ENCODE results near the gene CHRM1. TPM values are rescaled to one million over a fixed set of nuclear protein-coding genes. Genes with fewer than 3 reads are reported as not detected.

CHRM1 gene
- polyA plus RNA-seq, 4 donors, result 0.65 to 1.1 TPM; not detected in 2

DNA sequence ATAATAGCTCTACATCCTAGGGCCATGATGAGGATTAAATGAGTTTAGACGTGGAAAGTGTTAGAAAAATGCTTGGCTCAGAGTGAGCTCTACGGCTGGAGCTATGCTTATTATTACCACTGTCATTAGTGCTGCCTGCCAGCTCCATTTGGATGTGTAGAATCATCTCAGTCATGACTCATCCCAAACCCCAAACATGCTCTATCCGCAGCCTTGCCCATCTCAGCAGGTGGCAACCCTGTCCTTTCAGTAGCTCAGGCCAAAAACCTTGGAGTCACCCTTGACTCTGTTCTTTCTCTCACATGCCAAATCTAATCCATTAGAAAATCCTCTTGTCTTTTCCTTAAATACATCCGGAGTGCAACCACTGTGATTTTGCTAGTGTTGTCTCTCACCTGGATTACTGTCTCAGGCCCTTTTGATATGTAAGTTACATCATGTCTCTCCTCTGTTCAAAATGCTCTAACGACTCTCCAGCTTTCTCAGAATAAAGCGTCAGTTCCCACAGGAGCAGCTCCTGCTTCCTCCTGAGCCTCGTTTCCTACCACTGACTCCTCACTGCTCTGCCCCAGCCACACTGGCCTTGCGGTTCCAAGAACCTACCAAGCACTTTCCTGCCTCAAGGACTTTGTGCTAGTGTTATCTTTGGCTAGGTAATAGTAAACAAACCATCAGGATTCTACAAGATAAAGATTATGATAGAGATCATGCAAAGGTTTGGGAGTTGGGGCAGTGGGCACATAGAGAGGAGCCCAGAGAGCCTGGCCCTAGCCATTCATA, 10.5 kb upstream of the CHRM1 start:
- FAIRE-seq, result no peak
- Histone ChIP-seq H3K4me3 (ENCODE audit: low read depth in 1 of 3, low read length in 3 of 3) (no peak overlapping the region), H3K27ac (ENCODE audit: low read depth in 1 of 3, low read length in 2 of 3) (no peak overlapping the region), H3K27me3 (ENCODE audit: control insufficient read depth in 3 of 3, insufficient read depth in 3 of 3, low read length in 3 of 3) (peaks cover 4 to 25% (median 16%) of the 10 kb centered on the region in 3 donors), H3K36me3 (ENCODE audit: control insufficient read depth in 3 of 3, insufficient read depth in 2 of 3, low read depth in 1 of 3, low read length in 3 of 3) (no peaks in the 10 kb centered on the region), H3K9me3 (ENCODE audit: control insufficient read depth in 2 of 2, insufficient read depth in 1 of 2, low read depth in 1 of 2, low read length in 1 of 2) (no peaks in the 10 kb centered on the region), H3K4me1 (ENCODE audit: control insufficient read depth in 3 of 3, insufficient read depth in 2 of 3, low read depth in 1 of 3, low read length in 2 of 3) (peaks cover 0 to 7% (median 2%) of the 10 kb centered on the region in 3 donors)
- 35 to 53% (median 46%) methylated on average over 8 of the region's 8 CpGs for whole genome bisulfite sequencing, 3 donors
- peak in 1 of 2 donors; percentile 31 for DNase-seq

DNA sequence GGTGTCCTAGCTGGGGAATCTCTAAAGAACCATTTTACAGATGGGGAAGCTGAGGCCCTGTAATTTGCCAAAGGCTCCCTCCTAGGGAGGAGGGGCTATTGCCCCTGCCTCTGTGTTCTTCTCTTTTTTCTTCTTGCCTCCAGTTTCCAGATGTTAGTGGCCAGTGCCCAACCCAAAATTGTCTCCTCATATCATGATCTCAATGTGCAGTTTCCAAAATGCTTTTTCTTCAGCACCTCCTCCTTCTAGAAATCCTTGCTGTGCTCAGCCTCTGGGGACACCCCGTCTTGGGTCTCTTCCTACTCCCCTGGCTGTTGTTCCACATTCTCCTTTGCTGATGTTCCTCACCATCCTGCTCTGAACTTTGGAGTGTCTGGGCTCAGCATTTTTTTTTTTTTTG, 9.5 kb upstream of the CHRM1 start:
- Histone ChIP-seq H3K27me3 (ENCODE audit: control insufficient read depth in 3 of 3, insufficient read depth in 3 of 3, low read length in 3 of 3) (peaks cover 4 to 35% (median 22%) of the 10 kb centered on the region in 3 donors), H3K27ac (ENCODE audit: low read depth in 1 of 3, low read length in 2 of 3) (no peak overlapping the region), H3K36me3 (ENCODE audit: control insufficient read depth in 3 of 3, insufficient read depth in 2 of 3, low read depth in 1 of 3, low read length in 3 of 3) (no peaks in the 10 kb centered on the region), H3K4me1 (ENCODE audit: control insufficient read depth in 3 of 3, insufficient read depth in 2 of 3, low read depth in 1 of 3, low read length in 2 of 3) (peaks cover 2 to 16% (median 3%) of the 10 kb centered on the region in 3 donors), H3K4me3 (ENCODE audit: low read depth in 1 of 3, low read length in 3 of 3) (no peak overlapping the region), H3K9me3 (ENCODE audit: control insufficient read depth in 2 of 2, insufficient read depth in 1 of 2, low read depth in 1 of 2, low read length in 1 of 2) (no peaks in the 10 kb centered on the region)
- WGBS, 3 donors, result 22 to 34% (median 30%) methylated on average over 1 of the region's 1 CpG
- FAIRE-seq, result no peak
- no peak for DNase-seq

GRCh38 chr11:62930157-62930556, 9.0 kb upstream of the CHRM1 start:
- Histone ChIP-seq H3K4me3 (ENCODE audit: low read depth in 1 of 3, low read length in 3 of 3) (no peak overlapping the region), H3K27ac (ENCODE audit: low read depth in 1 of 3, low read length in 2 of 3) (no peak overlapping the region), H3K36me3 (ENCODE audit: control insufficient read depth in 3 of 3, insufficient read depth in 2 of 3, low read depth in 1 of 3, low read length in 3 of 3) (no peaks in the 10 kb centered on the region), H3K4me1 (ENCODE audit: control insufficient read depth in 3 of 3, insufficient read depth in 2 of 3, low read depth in 1 of 3, low read length in 2 of 3) (peaks cover 2 to 16% (median 4%) of the 10 kb centered on the region in 3 donors), H3K27me3 (ENCODE audit: control insufficient read depth in 3 of 3, insufficient read depth in 3 of 3, low read length in 3 of 3) (peaks cover 4 to 40% (median 27%) of the 10 kb centered on the region in 3 donors), H3K9me3 (ENCODE audit: control insufficient read depth in 2 of 2, insufficient read depth in 1 of 2, low read depth in 1 of 2, low read length in 1 of 2) (no peaks in the 10 kb centered on the region)
- 46 to 65% (median 51%) methylated on average over 4 of the region's 4 CpGs for WGBS, 3 donors
- no peak for FAIRE-seq
- no peak for DNase-seq

GRCh38 chr11:62928011-62928410, 6.8 kb upstream of the CHRM1 start:
- peaks cover 0 to 2% of the 10 kb centered on the region in 2 donors for H3K9me3 ChIP-seq (ENCODE audit: control insufficient read depth in 2 of 2, insufficient read depth in 1 of 2, low read depth in 1 of 2, low read length in 1 of 2)
- peaks cover 6 to 61% (median 32%) of the 10 kb centered on the region in 3 donors for H3K27me3 ChIP-seq (ENCODE audit: control insufficient read depth in 3 of 3, insufficient read depth in 3 of 3, low read length in 3 of 3)
- no peaks in the 10 kb centered on the region for H3K36me3 ChIP-seq (ENCODE audit: control insufficient read depth in 3 of 3, insufficient read depth in 2 of 3, low read depth in 1 of 3, low read length in 3 of 3)
- H3K4me3 ChIP-seq (ENCODE audit: low read depth in 1 of 3, low read length in 3 of 3), result no peak overlapping the region
- WGBS, 3 donors, result 11 to 48% (median 20%) methylated on average over 13 of the region's 13 CpGs
- no peak for FAIRE-seq
- H3K4me1 ChIP-seq (ENCODE audit: control insufficient read depth in 3 of 3, insufficient read depth in 2 of 3, low read depth in 1 of 3, low read length in 2 of 3), result peaks cover 2 to 27% (median 6%) of the 10 kb centered on the region in 3 donors
- H3K27ac ChIP-seq (ENCODE audit: low read depth in 1 of 3, low read length in 2 of 3), result no peak overlapping the region
- DNase-seq, result peak in 1 of 2 donors; percentile 26

- DNase-seq, result peak in 1 of 2 donors; percentile 26
- Histone ChIP-seq H3K4me1 (ENCODE audit: control insufficient read depth in 3 of 3, insufficient read depth in 2 of 3, low read depth in 1 of 3, low read length in 2 of 3) (peaks cover 2 to 27% (median 6%) of the 10 kb centered on the region in 3 donors), H3K4me3 (ENCODE audit: low read depth in 1 of 3, low read length in 3 of 3) (no peak overlapping the region), H3K9me3 (ENCODE audit: control insufficient read depth in 2 of 2, insufficient read depth in 1 of 2, low read depth in 1 of 2, low read length in 1 of 2) (peaks cover 0 to 3% of the 10 kb centered on the region in 2 donors), H3K27ac (ENCODE audit: low read depth in 1 of 3, low read length in 2 of 3) (no peak overlapping the region), H3K27me3 (ENCODE audit: control insufficient read depth in 3 of 3, insufficient read depth in 3 of 3, low read length in 3 of 3) (peaks cover 7 to 72% (median 38%) of the 10 kb centered on the region in 3 donors), H3K36me3 (ENCODE audit: control insufficient read depth in 3 of 3, insufficient read depth in 2 of 3, low read depth in 1 of 3, low read length in 3 of 3) (no peaks in the 10 kb centered on the region)
- 8 to 16% (median 14%) methylated on average over 48 to 53 of the region's 53 CpGs for WGBS, 3 donors
- FAIRE-seq, result no peak
Measured at GRCh38 chr11:62926680-62927455, 5.7 kb upstream of the CHRM1 start.

GRCh38 chr11:62925745-62926679, 4.8 kb upstream of the CHRM1 start:
- no peaks in the 10 kb centered on the region for H3K36me3 ChIP-seq (ENCODE audit: control insufficient read depth in 3 of 3, insufficient read depth in 2 of 3, low read depth in 1 of 3, low read length in 3 of 3)
- FAIRE-seq, result no peak

GRCh38 chr11:62925308-62925707, 4.1 kb upstream of the CHRM1 start:
- Histone ChIP-seq H3K36me3 (ENCODE audit: control insufficient read depth in 3 of 3, insufficient read depth in 2 of 3, low read depth in 1 of 3, low read length in 3 of 3) (no peaks in the 10 kb centered on the region), H3K27me3 (ENCODE audit: control insufficient read depth in 3 of 3, insufficient read depth in 3 of 3, low read length in 3 of 3) (peaks cover 7 to 83% (median 38%) of the 10 kb centered on the region in 3 donors), H3K4me3 (ENCODE audit: low read depth in 1 of 3, low read length in 3 of 3) (no peak overlapping the region), H3K4me1 (ENCODE audit: control insufficient read depth in 3 of 3, insufficient read depth in 2 of 3, low read depth in 1 of 3, low read length in 2 of 3) (peaks cover 0 to 27% (median 6%) of the 10 kb centered on the region in 3 donors), H3K9me3 (ENCODE audit: control insufficient read depth in 2 of 2, insufficient read depth in 1 of 2, low read depth in 1 of 2, low read length in 1 of 2) (peaks cover 0 to 3% of the 10 kb centered on the region in 2 donors), H3K27ac (ENCODE audit: low read depth in 1 of 3, low read length in 2 of 3) (no peak overlapping the region)
- FAIRE-seq, result no peak
- WGBS, 3 donors, result 17 to 39% (median 37%) methylated on average over 14 of the region's 14 CpGs
- DNase-seq, result no peak

More at GRCh38 chr11:62925745-62926679, 4.8 kb upstream of the CHRM1 start:
- Histone ChIP-seq H3K27ac (ENCODE audit: low read depth in 1 of 3, low read length in 2 of 3) (no peak overlapping the region), H3K4me1 (ENCODE audit: control insufficient read depth in 3 of 3, insufficient read depth in 2 of 3, low read depth in 1 of 3, low read length in 2 of 3) (peaks cover 0 to 27% (median 6%) of the 10 kb centered on the region in 3 donors), H3K27me3 (ENCODE audit: control insufficient read depth in 3 of 3, insufficient read depth in 3 of 3, low read length in 3 of 3) (peaks cover 7 to 77% (median 38%) of the 10 kb centered on the region in 3 donors), H3K4me3 (ENCODE audit: low read depth in 1 of 3, low read length in 3 of 3) (peak overlapping the region in 2 of 3 donors; percentile 8 to 14), H3K9me3 (ENCODE audit: control insufficient read depth in 2 of 2, insufficient read depth in 1 of 2, low read depth in 1 of 2, low read length in 1 of 2) (peaks cover 0 to 3% of the 10 kb centered on the region in 2 donors)
- WGBS, 3 donors, result 3 to 7% (median 5%) methylated on average over 62 to 71 of the region's 71 CpGs
- DNase-seq, result peak in 1 of 2 donors; percentile 45

Measured in small intestine (tissue), 7 donors.